AG04449 (cell line): ENCODE data around the gene PLA2G4F.

Experiments used
- CTCF ChIA-PET: fragments of 350-600 bp; formaldehyde crosslinking; extraction: SDS; loops from one replicate; lab custom pipeline; 2021; ENCODE audit warnings: antibody characterized with exemption; lab: Yijun Ruan, JAX
- POLR2A ChIA-PET: fragments of 400-600, 350-600 bp; formaldehyde crosslinking; extraction: SDS; loops from one replicate; lab custom pipeline; 2020; ENCODE audit warnings: antibody characterized with exemption, inconsistent platforms; lab: Yijun Ruan, JAX
- DNase-seq: peaks from one replicate; pipeline ENCODE4 v3.0.0-alpha.2; 2010; ENCODE audit warnings: low read depth, low spot score
- H3K4me3 ChIP-seq: 2 replicates; pipeline ENCODE4 v1.5.1; 2011; ENCODE audit warnings: low read depth, mild to moderate bottlenecking, control low read depth, low read length
- CTCF ChIP-seq: IDR thresholded peaks from one replicate; pipeline ENCODE4 v1.5.1; 2011; ENCODE audit warnings: mild to moderate bottlenecking, moderate library complexity, low read length, control low read depth, inconsistent platforms; ENCODE audit not compliant: insufficient read depth; ENCODE audit errors: missing control alignments

PLA2G4F gene

GRCh38 chr15:42135351-42135750, 21.1 kb downstream of the PLA2G4F start:
- ChIA-PET POLR2A (no interaction called here), CTCF (interaction anchor here (1.2 to 7.8 kb wide), 11 partner anchors 9 to 148 kb away, joined by 3 to 142 read pairs (median 6); no protein-coding TSS in a partner anchor)
- TF ChIP-seq CTCF, result no peak
- DNase-seq, result no peak
- no peak overlapping the region for H3K4me3 ChIP-seq

GRCh38 chr15:42134617-42135245, 21.7 kb downstream of the PLA2G4F start:
- no peak for DNase-seq
- TF ChIP-seq CTCF, result no peak
- H3K4me3 ChIP-seq, result no peak overlapping the region
- CTCF ChIA-PET, result interaction anchor here (0.9 to 7.8 kb wide), 12 partner anchors 9 to 147 kb away, joined by 3 to 142 read pairs (median 5); no protein-coding TSS in a partner anchor
- POLR2A ChIA-PET, result no interaction called here

GRCh38 chr15:42133886-42134502, 22.4 kb downstream of the PLA2G4F start:
- DNase-seq, result no peak
- ChIA-PET CTCF (interaction anchor here (0.9 to 7.8 kb wide), 13 partner anchors 8 to 146 kb away, joined by 3 to 142 read pairs (median 6); no protein-coding TSS in a partner anchor), POLR2A (no interaction called here)
- no peak overlapping the region for H3K4me3 ChIP-seq
- TF ChIP-seq CTCF, result peak; percentile 83

- POLR2A ChIA-PET, result no interaction called here
- DNase-seq, result no peak
- no peak overlapping the region for H3K4me3 ChIP-seq
- CTCF ChIA-PET, result interaction anchor here (1.0 to 7.8 kb wide), 9 partner anchors 7 to 146 kb away, joined by 3 to 142 read pairs (median 11); no protein-coding TSS in a partner anchor
- no peak for TF ChIP-seq CTCF
Measured at GRCh38 chr15:42133356-42133755, 23.1 kb downstream of the PLA2G4F start.

- CTCF ChIA-PET, result interaction anchor here (0.9 to 2.5 kb wide), 5 partner anchors 9 to 69 kb away, joined by 3 to 11 read pairs (median 3); no protein-coding TSS in a partner anchor
- TF ChIP-seq CTCF, result no peak
- no peak overlapping the region for H3K4me3 ChIP-seq
- no peak for DNase-seq
- POLR2A ChIA-PET, result no interaction called here
Measured at GRCh38 chr15:42131826-42132806, 24.3 kb downstream of the PLA2G4F start.
